SK-N-SH treated with all-trans-retinoic acid at 6 μM for 48 hours (cell line): ENCODE data around the gene TRABD2A.

ENCODE experiments used
- ARNTL ChIP-seq: fragments of 450-650 bp; formaldehyde crosslinking; IDR thresholded peaks from 2 replicates; pipeline ENCODE4 v1.5.0; 2020; ENCODE audit warnings: low read depth, mild to moderate bottlenecking, moderate library complexity, borderline replicate concordance
- CSDC2 ChIP-seq: fragments of 250-450 bp; sonication (Bioruptor Pico); IDR thresholded peaks from 2 replicates; pipeline ENCODE4 v1.5.0; 2020; ENCODE audit warnings: mild to moderate bottlenecking, moderate library complexity
- ESRRG ChIP-seq: fragments of 250-450 bp; sonication (Bioruptor Pico); IDR thresholded peaks from 2 replicates; pipeline ENCODE4 v1.6.1; 2021; ENCODE audit warnings: mild to moderate bottlenecking
- OSR1 ChIP-seq: fragments of 250-450 bp; sonication (Bioruptor Pico); IDR thresholded peaks from 2 replicates; pipeline ENCODE4 v1.8.0; 2022; ENCODE audit warnings: moderate library complexity, mild to moderate bottlenecking, inconsistent platforms
- RARB ChIP-seq: fragments of 250-450 bp; sonication (Bioruptor Pico); IDR thresholded peaks from 2 replicates; pipeline ENCODE4 v1.8.0; 2021; ENCODE audit warnings: mild to moderate bottlenecking, moderate library complexity
- ZC3H10 ChIP-seq: fragments of 250-450 bp; sonication (Bioruptor Pico); IDR thresholded peaks from 2 replicates; pipeline ENCODE4 v1.5.1; 2021; ENCODE audit warnings: mild to moderate bottlenecking, moderate library complexity
- ZFP3 ChIP-seq: fragments of 250-450 bp; sonication (Bioruptor Pico); IDR thresholded peaks from 2 replicates; pipeline ENCODE4 v1.5.0; 2020; ENCODE audit warnings: mild to moderate bottlenecking, moderate library complexity
- ZFP30 ChIP-seq: fragments of 450-650 bp; formaldehyde crosslinking; IDR thresholded peaks from 2 replicates; pipeline ENCODE4 v1.5.0; 2022; ENCODE audit warnings: mild to moderate bottlenecking, moderate library complexity
- ZNF565 ChIP-seq: fragments of 450-650 bp; formaldehyde crosslinking; conservative IDR thresholded peaks from 2 replicates; pipeline ENCODE4 v1.5.0; 2020; ENCODE audit warnings: low read depth, mild to moderate bottlenecking, moderate library complexity
- TF ChIP-seq, protein P1 (sequence below): fragments of 250-450 bp; sonication (Bioruptor Pico); IDR thresholded peaks from 2 replicates; pipeline ENCODE4 v1.5.0; 2020; ENCODE audit warnings: mild to moderate bottlenecking, moderate library complexity
- TF ChIP-seq, protein P2 (sequence below): fragments of 250-450 bp; sonication (Bioruptor Pico); IDR thresholded peaks from 2 replicates; pipeline ENCODE4 v1.8.0; 2020; ENCODE audit warnings: mild to moderate bottlenecking, moderate library complexity, borderline replicate concordance
- TF ChIP-seq, protein P3 (sequence below): fragments of 250-450 bp; sonication (Bioruptor Pico); IDR thresholded peaks from 2 replicates; pipeline ENCODE4 v1.5.1; 2021; ENCODE audit warnings: mild to moderate bottlenecking, moderate library complexity
- TF ChIP-seq, protein P4 (sequence below): fragments of 250-450 bp; sonication (Bioruptor Pico); IDR thresholded peaks from 2 replicates; pipeline ENCODE4 v1.5.1; 2020; ENCODE audit warnings: low read depth, mild to moderate bottlenecking, moderate library complexity
- TF ChIP-seq, protein P5 (sequence below): fragments of 250-450 bp; sonication (Bioruptor Pico); IDR thresholded peaks from 2 replicates; pipeline ENCODE4 v1.8.0; 2021; ENCODE audit warnings: low read depth, mild to moderate bottlenecking, moderate library complexity, borderline replicate concordance

DNA sequence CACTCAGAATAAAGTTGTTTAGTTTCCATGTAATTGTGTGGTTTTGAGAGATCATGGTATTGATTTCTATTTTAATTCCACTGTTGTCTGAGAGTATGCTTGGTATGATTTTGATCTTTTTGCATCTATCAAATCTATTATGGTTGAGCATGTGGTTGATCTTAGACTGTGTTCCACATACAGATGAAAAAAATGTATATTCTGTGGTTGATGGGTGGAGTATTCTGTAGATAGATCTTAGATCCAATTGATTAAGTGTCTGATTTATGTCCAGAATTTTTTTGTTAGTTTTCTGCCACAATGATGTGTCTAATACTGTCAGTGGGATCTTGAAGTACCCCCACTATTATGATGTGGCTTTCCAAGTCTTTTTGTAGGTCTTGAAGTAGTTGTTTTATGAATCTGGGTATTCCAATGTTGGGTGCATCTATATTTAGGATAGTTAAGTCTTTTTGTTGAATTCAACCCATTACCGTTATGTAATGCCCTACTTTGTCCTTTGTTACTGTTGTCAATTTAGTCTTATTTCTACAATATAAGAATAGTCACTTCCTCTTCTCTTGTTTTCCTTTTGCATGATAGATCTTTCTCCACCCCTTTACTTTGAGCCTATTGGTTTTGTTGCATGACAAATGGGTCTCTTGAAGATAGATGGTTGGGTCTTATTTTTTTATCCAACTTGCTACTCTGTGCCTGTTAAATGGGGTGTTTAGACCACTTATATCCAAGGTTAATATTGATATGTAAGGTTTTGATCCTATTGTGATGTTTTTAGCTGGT is 101.8 kb downstream of the TRABD2A start:
- TF ChIP-seq, protein P1, sequence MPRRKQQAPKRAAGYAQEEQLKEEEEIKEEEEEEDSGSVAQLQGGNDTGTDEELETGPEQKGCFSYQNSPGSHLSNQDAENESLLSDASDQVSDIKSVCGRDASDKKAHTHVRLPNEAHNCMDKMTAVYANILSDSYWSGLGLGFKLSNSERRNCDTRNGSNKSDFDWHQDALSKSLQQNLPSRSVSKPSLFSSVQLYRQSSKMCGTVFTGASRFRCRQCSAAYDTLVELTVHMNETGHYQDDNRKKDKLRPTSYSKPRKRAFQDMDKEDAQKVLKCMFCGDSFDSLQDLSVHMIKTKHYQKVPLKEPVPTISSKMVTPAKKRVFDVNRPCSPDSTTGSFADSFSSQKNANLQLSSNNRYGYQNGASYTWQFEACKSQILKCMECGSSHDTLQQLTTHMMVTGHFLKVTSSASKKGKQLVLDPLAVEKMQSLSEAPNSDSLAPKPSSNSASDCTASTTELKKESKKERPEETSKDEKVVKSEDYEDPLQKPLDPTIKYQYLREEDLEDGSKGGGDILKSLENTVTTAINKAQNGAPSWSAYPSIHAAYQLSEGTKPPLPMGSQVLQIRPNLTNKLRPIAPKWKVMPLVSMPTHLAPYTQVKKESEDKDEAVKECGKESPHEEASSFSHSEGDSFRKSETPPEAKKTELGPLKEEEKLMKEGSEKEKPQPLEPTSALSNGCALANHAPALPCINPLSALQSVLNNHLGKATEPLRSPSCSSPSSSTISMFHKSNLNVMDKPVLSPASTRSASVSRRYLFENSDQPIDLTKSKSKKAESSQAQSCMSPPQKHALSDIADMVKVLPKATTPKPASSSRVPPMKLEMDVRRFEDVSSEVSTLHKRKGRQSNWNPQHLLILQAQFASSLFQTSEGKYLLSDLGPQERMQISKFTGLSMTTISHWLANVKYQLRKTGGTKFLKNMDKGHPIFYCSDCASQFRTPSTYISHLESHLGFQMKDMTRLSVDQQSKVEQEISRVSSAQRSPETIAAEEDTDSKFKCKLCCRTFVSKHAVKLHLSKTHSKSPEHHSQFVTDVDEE (CRISPR knock-in tag) = no peak
- TF ChIP-seq ESRRG (CRISPR knock-in tag) (no peak), ZFP30 (CRISPR knock-in tag) (no peak), ZC3H10 (CRISPR knock-in tag) (no peak), ARNTL (CRISPR knock-in tag) (no peak), ZFP3 (CRISPR knock-in tag) (no peak), OSR1 (CRISPR knock-in tag) (no peak), RARB (no peak), ZNF565 (no peak), CSDC2 (no peak)
- TF ChIP-seq, protein P2, sequence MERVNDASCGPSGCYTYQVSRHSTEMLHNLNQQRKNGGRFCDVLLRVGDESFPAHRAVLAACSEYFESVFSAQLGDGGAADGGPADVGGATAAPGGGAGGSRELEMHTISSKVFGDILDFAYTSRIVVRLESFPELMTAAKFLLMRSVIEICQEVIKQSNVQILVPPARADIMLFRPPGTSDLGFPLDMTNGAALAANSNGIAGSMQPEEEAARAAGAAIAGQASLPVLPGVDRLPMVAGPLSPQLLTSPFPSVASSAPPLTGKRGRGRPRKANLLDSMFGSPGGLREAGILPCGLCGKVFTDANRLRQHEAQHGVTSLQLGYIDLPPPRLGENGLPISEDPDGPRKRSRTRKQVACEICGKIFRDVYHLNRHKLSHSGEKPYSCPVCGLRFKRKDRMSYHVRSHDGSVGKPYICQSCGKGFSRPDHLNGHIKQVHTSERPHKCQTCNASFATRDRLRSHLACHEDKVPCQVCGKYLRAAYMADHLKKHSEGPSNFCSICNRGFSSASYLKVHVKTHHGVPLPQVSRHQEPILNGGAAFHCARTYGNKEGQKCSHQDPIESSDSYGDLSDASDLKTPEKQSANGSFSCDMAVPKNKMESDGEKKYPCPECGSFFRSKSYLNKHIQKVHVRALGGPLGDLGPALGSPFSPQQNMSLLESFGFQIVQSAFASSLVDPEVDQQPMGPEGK (CRISPR knock-in tag) = no peak
- TF ChIP-seq, protein P3, sequence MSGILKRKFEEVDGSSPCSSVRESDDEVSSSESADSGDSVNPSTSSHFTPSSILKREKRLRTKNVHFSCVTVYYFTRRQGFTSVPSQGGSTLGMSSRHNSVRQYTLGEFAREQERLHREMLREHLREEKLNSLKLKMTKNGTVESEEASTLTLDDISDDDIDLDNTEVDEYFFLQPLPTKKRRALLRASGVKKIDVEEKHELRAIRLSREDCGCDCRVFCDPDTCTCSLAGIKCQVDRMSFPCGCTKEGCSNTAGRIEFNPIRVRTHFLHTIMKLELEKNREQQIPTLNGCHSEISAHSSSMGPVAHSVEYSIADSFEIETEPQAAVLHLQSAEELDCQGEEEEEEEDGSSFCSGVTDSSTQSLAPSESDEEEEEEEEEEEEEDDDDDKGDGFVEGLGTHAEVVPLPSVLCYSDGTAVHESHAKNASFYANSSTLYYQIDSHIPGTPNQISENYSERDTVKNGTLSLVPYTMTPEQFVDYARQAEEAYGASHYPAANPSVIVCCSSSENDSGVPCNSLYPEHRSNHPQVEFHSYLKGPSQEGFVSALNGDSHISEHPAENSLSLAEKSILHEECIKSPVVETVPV = no peak
- TF ChIP-seq, protein P4, sequence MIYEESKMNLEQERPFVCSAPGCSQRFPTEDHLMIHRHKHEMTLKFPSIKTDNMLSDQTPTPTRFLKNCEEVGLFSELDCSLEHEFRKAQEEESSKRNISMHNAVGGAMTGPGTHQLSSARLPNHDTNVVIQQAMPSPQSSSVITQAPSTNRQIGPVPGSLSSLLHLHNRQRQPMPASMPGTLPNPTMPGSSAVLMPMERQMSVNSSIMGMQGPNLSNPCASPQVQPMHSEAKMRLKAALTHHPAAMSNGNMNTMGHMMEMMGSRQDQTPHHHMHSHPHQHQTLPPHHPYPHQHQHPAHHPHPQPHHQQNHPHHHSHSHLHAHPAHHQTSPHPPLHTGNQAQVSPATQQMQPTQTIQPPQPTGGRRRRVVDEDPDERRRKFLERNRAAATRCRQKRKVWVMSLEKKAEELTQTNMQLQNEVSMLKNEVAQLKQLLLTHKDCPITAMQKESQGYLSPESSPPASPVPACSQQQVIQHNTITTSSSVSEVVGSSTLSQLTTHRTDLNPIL (CRISPR knock-in tag) = no peak
- TF ChIP-seq, protein P5, sequence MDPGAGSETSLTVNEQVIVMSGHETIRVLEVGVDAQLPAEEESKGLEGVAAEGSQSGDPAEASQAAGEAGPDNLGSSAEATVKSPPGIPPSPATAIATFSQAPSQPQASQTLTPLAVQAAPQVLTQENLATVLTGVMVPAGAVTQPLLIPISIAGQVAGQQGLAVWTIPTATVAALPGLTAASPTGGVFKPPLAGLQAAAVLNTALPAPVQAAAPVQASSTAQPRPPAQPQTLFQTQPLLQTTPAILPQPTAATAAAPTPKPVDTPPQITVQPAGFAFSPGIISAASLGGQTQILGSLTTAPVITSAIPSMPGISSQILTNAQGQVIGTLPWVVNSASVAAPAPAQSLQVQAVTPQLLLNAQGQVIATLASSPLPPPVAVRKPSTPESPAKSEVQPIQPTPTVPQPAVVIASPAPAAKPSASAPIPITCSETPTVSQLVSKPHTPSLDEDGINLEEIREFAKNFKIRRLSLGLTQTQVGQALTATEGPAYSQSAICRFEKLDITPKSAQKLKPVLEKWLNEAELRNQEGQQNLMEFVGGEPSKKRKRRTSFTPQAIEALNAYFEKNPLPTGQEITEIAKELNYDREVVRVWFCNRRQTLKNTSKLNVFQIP (CRISPR knock-in tag) = no peak
